ENCODE data around the gene REPS1. TPM values are rescaled to one million over a fixed set of nuclear protein-coding genes. Genes with fewer than 3 reads are reported as not detected.

REPS1 gene
- total RNA-seq, 1 experiment from 2014 or later = 27.4 TPM

- TF ChIP-seq CTCF (conservative IDR thresholded peaks at IDR 0.05; ENCODE audit: low read depth, low read length) = no peak
- no peak for TF ChIP-seq EZH2 (IDR thresholded peaks at IDR 0.05; ENCODE audit: low read length, unreplicated experiment)
- TF ChIP-seq EZH2phosphoT487 (IDR thresholded peaks at IDR 0.05; ENCODE audit: borderline replicate concordance, low read length) = no peak
- Histone ChIP-seq H3K36me3 (ENCODE audit: low read depth, low read length) (no peaks in the 10 kb centered on the region), H2AFZ (ENCODE audit: low read length) (no peak overlapping the region), H3K9me2 (replicated peaks; ENCODE audit: low read length) (no peaks in the 10 kb centered on the region), H3K4me3 (ENCODE audit: low read length) (no peak overlapping the region), H4K20me1 (ENCODE audit: low read length) (peaks cover 14% of the 10 kb centered on the region; the same call in 1 of the 2 replicates), H3K9me3 (ENCODE audit: low read length) (no peaks in the 10 kb centered on the region), H3K4me1 (ENCODE audit: insufficient read depth, low read length) (peaks cover 24% of the 10 kb centered on the region), H3K27me3 (ENCODE audit: low read length) (no peaks in the 10 kb centered on the region), H3F3A (ENCODE audit: low read length, unreplicated experiment) (peaks cover 3% of the 10 kb centered on the region), H3K9ac (ENCODE audit: low read length) (no peak overlapping the region), H3K4me2 (ENCODE audit: low read length) (no peak overlapping the region), H3K27ac (ENCODE audit: low read length) (no peak overlapping the region), H3K79me2 (ENCODE audit: low read length) (peaks cover 97% of the 10 kb centered on the region)
- intact Hi-C loops (cut with micrococcal nuclease) = no loop called here
- DNase-seq (no peak), ATAC-seq (no peak)
- POLR2A ChIA-PET (ENCODE audit: unreplicated experiment) = no interaction called here
- CTCF ChIA-PET = no interaction called here
- no TSS peak for BruUV-seq (replicated peaks)
Measured at GRCh38 chr6:138977646-138978167, 10.3 kb downstream of the REPS1 start.

GRCh38 chr6:138977242-138977641 is 10.8 kb downstream of the REPS1 start:
- DNase-seq (no peak), ATAC-seq (no peak)
- no peak for TF ChIP-seq EZH2phosphoT487 (IDR thresholded peaks at IDR 0.05; ENCODE audit: borderline replicate concordance, low read length)
- no peak for TF ChIP-seq EZH2 (IDR thresholded peaks at IDR 0.05; ENCODE audit: low read length, unreplicated experiment)
- TF ChIP-seq CTCF (conservative IDR thresholded peaks at IDR 0.05; ENCODE audit: low read depth, low read length) = no peak
- no TSS peak for BruUV-seq (replicated peaks)
- H3K36me3 ChIP-seq (ENCODE audit: low read depth, low read length) = no peaks in the 10 kb centered on the region
- H3K27ac ChIP-seq (ENCODE audit: low read length) = no peak overlapping the region
- H2AFZ ChIP-seq (ENCODE audit: low read length) = no peak overlapping the region
- intact Hi-C loops (cut with micrococcal nuclease) = no loop called here
- H3K4me3 ChIP-seq (ENCODE audit: low read length) = no peak overlapping the region
- H3K9ac ChIP-seq (ENCODE audit: low read length) = no peak overlapping the region
- CTCF ChIA-PET = no interaction called here
- no peaks in the 10 kb centered on the region for H3K9me2 ChIP-seq (replicated peaks; ENCODE audit: low read length)
- H3K4me1 ChIP-seq (ENCODE audit: insufficient read depth, low read length) = peaks cover 28% of the 10 kb centered on the region
- no peak overlapping the region for H3K4me2 ChIP-seq (ENCODE audit: low read length)
- H3F3A ChIP-seq (ENCODE audit: low read length, unreplicated experiment) = peaks cover 8% of the 10 kb centered on the region
- H4K20me1 ChIP-seq (ENCODE audit: low read length) = peaks cover 13% of the 10 kb centered on the region; the same call in 1 of the 2 replicates
- no peaks in the 10 kb centered on the region for H3K27me3 ChIP-seq (ENCODE audit: low read length)
- H3K79me2 ChIP-seq (ENCODE audit: low read length) = peaks cover 97% of the 10 kb centered on the region
- POLR2A ChIA-PET (ENCODE audit: unreplicated experiment) = no interaction called here
- no peaks in the 10 kb centered on the region for H3K9me3 ChIP-seq (ENCODE audit: low read length)

GRCh38 chr6:138975815-138976214 is 12.2 kb downstream of the REPS1 start:
- H4K20me1 ChIP-seq (ENCODE audit: low read length) = peaks cover 19% of the 10 kb centered on the region
- POLR2A ChIA-PET (ENCODE audit: unreplicated experiment) = no interaction called here
- no peaks in the 10 kb centered on the region for H3K9me3 ChIP-seq (ENCODE audit: low read length)
- no peak overlapping the region for H3K9ac ChIP-seq (ENCODE audit: low read length)
- H3K36me3 ChIP-seq (ENCODE audit: low read depth, low read length) = no peaks in the 10 kb centered on the region
- no TSS peak for BruUV-seq (replicated peaks)
- CTCF ChIA-PET = no interaction called here
- intact Hi-C loops (cut with micrococcal nuclease) = no loop called here
- H3K9me2 ChIP-seq (replicated peaks; ENCODE audit: low read length) = no peaks in the 10 kb centered on the region
- peaks cover 93% of the 10 kb centered on the region for H3K79me2 ChIP-seq (ENCODE audit: low read length)
- no peak overlapping the region for H3K4me2 ChIP-seq (ENCODE audit: low read length)
- H3K4me1 ChIP-seq (ENCODE audit: insufficient read depth, low read length) = peaks cover 42% of the 10 kb centered on the region
- no peak overlapping the region for H3K4me3 ChIP-seq (ENCODE audit: low read length)
- no peak overlapping the region for H2AFZ ChIP-seq (ENCODE audit: low read length)
- no peak overlapping the region for H3K27ac ChIP-seq (ENCODE audit: low read length)
- no peaks in the 10 kb centered on the region for H3K27me3 ChIP-seq (ENCODE audit: low read length)
- TF ChIP-seq CTCF (conservative IDR thresholded peaks at IDR 0.05; ENCODE audit: low read depth, low read length) (no peak), EZH2phosphoT487 (IDR thresholded peaks at IDR 0.05; ENCODE audit: borderline replicate concordance, low read length) (no peak), EZH2 (IDR thresholded peaks at IDR 0.05; ENCODE audit: low read length, unreplicated experiment) (no peak)
- ATAC-seq = no peak
- peaks cover 11% of the 10 kb centered on the region for H3F3A ChIP-seq (ENCODE audit: low read length, unreplicated experiment)
- no peak for DNase-seq

Data from PC-3 (cell line).